ENCODE data around the gene SLC27A5. TPM values are rescaled to one million over a fixed set of nuclear protein-coding genes. Genes with fewer than 3 reads are reported as not detected.

Gene SLC27A5
- total and polyA plus RNA-seq, 9 of the 15 experiments (the other 6 are each of a cell fraction or from before 2014, with no cell fraction given), result 42.2 to 318 (median 64.7) TPM

- TF ChIP-seq SMAD2 (IDR thresholded peaks at IDR 0.05; ENCODE audit: low read depth, low read length) (no peak), THRAP3 (IDR thresholded peaks at IDR 0.05; ENCODE audit: borderline replicate concordance) (peak; percentile 94; the same call in 1 of the 2 replicates), HIVEP1 (CRISPR knock-in tag; IDR thresholded peaks at IDR 0.05) (no peak), CCAR2 (IDR thresholded peaks at IDR 0.05; ENCODE audit: low read depth, low read length) (no peak), MAX (CRISPR knock-in tag; IDR thresholded peaks at IDR 0.05) (peak; percentile 88), ARID1B (IDR thresholded peaks at IDR 0.05) (peak; percentile 60), GTF2E2 (tag; IDR thresholded peaks at IDR 0.05) (peak; percentile 99), STAT6 (CRISPR knock-in tag; IDR thresholded peaks at IDR 0.05) (no peak; the same call in 1 of the 2 replicates), ZNF324 (CRISPR knock-in tag; IDR thresholded peaks at IDR 0.05) (no peak), TEAD4 (IDR thresholded peaks at IDR 0.05; ENCODE audit: low read length) (peak; percentile 84), TEAD4 (CRISPR knock-in tag; IDR thresholded peaks at IDR 0.05; ENCODE audit: borderline replicate concordance) (peak; percentile 80), TCF7 (IDR thresholded peaks at IDR 0.05; ENCODE audit: borderline replicate concordance) (peak; percentile 87; the same call in 1 of the 2 replicates), SNIP1 (IDR thresholded peaks at IDR 0.05; ENCODE audit: low read depth) (no peak), CHD2 (IDR thresholded peaks at IDR 0.05; ENCODE audit: low read depth, low read length) (peak; percentile 32), ZNF347 (CRISPR knock-in tag; IDR thresholded peaks at IDR 0.05; ENCODE audit: low read depth) (no peak), RBM25 (IDR thresholded peaks at IDR 0.05; ENCODE audit: low read depth, low read length, severe bottlenecking) (no peak), HOXB6 (CRISPR knock-in tag; IDR thresholded peaks at IDR 0.05; ENCODE audit: borderline replicate concordance) (no peak), LCOR (CRISPR knock-in tag; IDR thresholded peaks at IDR 0.05) (peak; percentile 86), TAF1 (IDR thresholded peaks at IDR 0.05; ENCODE audit: control insufficient read depth, extremely low read depth, insufficient read depth, low read length, severe bottlenecking) (peak; percentile 93), ZNF436 (CRISPR knock-in tag; IDR thresholded peaks at IDR 0.05) (no peak; the same call in 1 of the 2 replicates), NFIX (CRISPR knock-in tag; IDR thresholded peaks at IDR 0.05; ENCODE audit: low read depth) (no peak), EZH2 (IDR thresholded peaks at IDR 0.05; ENCODE audit: borderline replicate concordance, low read depth, low read length) (no peak), SAP30 (IDR thresholded peaks at IDR 0.05; ENCODE audit: borderline replicate concordance, insufficient read depth, low read depth, low read length, poor library complexity, severe bottlenecking) (peak; percentile 64), EP400 (IDR thresholded peaks at IDR 0.05) (peak; percentile 96), ZNF561 (CRISPR knock-in tag; conservative IDR thresholded peaks at IDR 0.05) (no peak), ZNF41 (CRISPR knock-in tag; conservative IDR thresholded peaks at IDR 0.05) (peak; percentile 16; the same call in 1 of the 2 replicates), PHF20 (IDR thresholded peaks at IDR 0.05; ENCODE audit: partially characterized antibody) (peak; percentile 97), MCM5 (IDR thresholded peaks at IDR 0.05; ENCODE audit: low read depth) (no peak)
Measured at GRCh38 chr19:58519355-58520256, 7.8 kb upstream of the SLC27A5 start, which contains the start of gene ZBTB45 (continued).

Measured in K562 (cell line).